ENCODE measurements around the gene MSL2.
"Not testable (repeated sequence)": the region's sequence is repeated elsewhere in the genome, so short reads cannot be mapped to it uniquely, and the experiment has no call there.

MSL2 gene

DNA sequence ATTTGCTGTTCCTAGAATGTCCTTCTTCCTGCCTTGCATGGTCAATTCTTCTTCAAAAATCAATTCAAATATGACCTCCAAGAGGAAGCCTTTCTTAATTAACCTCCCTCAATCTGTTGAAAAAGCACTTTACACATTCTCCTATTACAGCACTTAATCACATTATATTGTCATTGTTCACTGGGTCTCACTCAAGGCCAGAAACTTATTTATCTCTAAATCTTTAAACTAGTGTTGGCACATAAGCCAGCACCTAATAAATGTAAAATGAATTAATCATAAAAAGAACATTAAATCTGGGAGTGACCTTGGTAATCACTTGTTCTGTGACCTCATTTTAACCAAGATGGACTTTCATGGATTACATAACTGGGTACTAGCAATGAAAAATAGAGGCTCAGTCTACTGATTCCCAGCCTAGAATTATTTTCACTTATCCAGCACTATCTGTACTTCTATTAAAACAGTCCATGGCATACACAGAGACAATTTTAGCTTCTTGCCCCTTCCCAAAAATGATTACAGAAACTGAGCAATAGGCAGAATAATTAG lies 22.1 kb downstream of the MSL2 start:
- Mint-ChIP-seq H3K27ac (no peak overlapping the region), H3K27me3 (no peaks in the 10 kb centered on the region), H3K4me1 (peaks cover 24% of the 10 kb centered on the region), H3K9me3 (no peaks in the 10 kb centered on the region), H3K4me3 (no peak overlapping the region), H3K36me3 (no peaks in the 10 kb centered on the region)
- no peak for ATAC-seq

DNA sequence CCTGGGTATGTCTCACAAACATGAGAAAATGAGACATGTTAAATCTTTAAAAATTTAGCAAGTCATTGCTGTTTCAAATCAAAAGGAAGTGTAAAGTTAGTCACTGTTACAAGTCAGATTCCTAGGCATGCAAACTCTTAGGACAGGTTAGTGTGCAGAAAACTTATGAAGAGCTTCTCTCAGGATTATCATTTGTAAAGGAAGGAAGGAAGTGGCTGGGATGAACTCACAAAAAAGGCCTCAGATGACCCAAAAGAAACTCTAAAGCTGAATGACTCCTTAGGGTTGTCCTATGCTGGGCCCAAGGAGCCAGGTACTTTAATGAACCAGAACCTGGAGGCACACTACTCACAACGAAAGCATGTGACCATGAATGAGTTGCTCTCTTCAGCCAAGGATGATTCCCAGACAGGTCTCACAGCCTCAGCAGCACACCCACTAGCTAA lies 25.0 kb downstream of the MSL2 start:
- peaks cover 25% of the 10 kb centered on the region for H3K4me1 Mint-ChIP-seq
- no peak overlapping the region for H3K4me3 Mint-ChIP-seq
- ATAC-seq, result no peak
- no peaks in the 10 kb centered on the region for H3K9me3 Mint-ChIP-seq
- peaks cover 10% of the 10 kb centered on the region for H3K36me3 Mint-ChIP-seq
- H3K27ac Mint-ChIP-seq, result no peak overlapping the region
- no peaks in the 10 kb centered on the region for H3K27me3 Mint-ChIP-seq

DNA sequence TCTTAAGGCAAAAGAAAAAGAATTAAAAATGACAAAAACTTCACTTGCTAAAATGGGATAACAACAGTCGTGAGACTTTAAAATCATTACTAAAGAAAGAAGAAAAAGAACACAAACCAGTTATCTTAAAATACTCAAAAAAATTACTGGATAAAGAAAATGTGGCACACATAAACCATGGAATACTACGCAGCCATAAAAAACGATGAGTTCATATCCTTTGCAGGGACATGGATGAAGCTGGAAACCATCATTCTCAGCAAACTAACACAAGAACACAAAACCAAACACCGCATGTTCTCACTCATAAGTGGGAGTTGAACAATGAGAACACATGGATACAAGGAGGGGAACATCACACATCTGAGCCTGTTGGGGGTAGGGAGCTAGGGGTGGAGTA lies 27.9 kb downstream of the MSL2 start:
- Mint-ChIP-seq H3K4me1 (peaks cover 44% of the 10 kb centered on the region), H3K36me3 (peaks cover 27% of the 10 kb centered on the region)
- not testable (repeated sequence) for H3K4me3 Mint-ChIP-seq, H3K27ac Mint-ChIP-seq, H3K27me3 Mint-ChIP-seq, H3K9me3 Mint-ChIP-seq, ATAC-seq

DNA sequence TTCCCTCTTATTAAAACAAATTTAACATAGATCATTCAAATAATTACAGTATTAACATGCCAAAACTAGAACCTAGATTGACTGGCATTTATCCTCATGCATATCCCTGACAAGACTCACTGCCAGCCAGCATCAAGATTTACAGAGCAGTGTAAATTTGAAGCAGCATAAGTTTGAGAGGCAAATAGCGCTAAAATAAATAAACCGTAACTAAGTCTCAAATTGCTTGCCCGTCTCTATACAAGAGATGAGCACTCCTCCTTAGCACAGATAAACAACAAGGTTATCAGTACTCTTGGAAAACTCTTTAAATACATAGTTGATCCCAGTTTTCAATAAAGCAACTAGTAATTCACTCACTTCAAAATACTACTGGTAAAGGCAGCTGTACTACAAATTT lies 29.6 kb downstream of the MSL2 start:
- Mint-ChIP-seq H3K9me3 (no peaks in the 10 kb centered on the region), H3K4me3 (no peak overlapping the region), H3K27ac (no peak overlapping the region), H3K4me1 (peaks cover 44% of the 10 kb centered on the region), H3K27me3 (no peaks in the 10 kb centered on the region), H3K36me3 (peaks cover 27% of the 10 kb centered on the region)
- ATAC-seq, result no peak

DNA sequence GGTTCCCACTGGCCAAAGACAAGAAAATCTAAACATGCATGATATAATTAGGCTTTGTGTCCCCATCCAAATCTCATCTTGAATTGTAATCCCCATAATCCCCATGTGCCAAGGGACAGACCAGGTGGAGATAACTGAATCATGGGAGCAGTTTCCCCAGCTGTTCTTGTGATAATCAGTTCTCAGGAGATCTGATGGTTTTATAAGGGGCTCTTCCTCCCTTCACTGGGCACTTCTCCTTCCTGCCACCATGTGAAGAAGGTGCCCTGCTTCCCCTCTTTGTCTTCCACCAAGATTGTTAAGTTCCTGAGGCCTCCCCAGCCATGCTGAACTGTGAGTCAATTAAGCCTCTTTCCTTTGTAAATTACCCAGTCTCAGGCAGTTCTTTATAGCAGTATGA lies 32.5 kb downstream of the MSL2 start:
- Mint-ChIP-seq H3K27ac (peak overlapping the region; percentile 8), H3K4me1 (peaks cover 50% of the 10 kb centered on the region), H3K36me3 (peaks cover 36% of the 10 kb centered on the region)
- not testable (repeated sequence) for H3K9me3 Mint-ChIP-seq, H3K27me3 Mint-ChIP-seq, ATAC-seq, H3K4me3 Mint-ChIP-seq

DNA sequence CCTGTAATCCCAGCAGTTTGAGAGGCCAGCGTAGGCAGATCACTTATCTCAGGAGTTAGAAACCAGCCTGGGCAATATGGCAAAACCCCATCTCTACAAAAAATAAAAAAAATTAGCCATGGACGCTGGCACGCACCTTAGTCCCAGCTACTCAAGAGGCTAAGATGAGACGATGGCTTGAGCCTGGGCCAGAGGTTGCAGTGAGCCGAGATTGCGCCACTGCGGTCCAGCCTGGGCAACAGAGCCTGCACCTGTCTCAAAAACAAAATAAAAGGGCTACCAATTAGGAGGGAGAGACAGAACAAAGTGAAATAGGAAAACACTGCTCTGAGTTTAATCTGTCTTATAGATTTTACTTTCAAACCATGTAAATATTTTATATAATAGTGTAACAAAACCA lies 33.8 kb downstream of the MSL2 start:
- ATAC-seq, result no peak
- Mint-ChIP-seq H3K4me3 (no peak overlapping the region), H3K27ac (no peak overlapping the region), H3K9me3 (peaks cover 3% of the 10 kb centered on the region), H3K4me1 (peaks cover 50% of the 10 kb centered on the region), H3K27me3 (no peaks in the 10 kb centered on the region), H3K36me3 (peaks cover 36% of the 10 kb centered on the region)

DNA sequence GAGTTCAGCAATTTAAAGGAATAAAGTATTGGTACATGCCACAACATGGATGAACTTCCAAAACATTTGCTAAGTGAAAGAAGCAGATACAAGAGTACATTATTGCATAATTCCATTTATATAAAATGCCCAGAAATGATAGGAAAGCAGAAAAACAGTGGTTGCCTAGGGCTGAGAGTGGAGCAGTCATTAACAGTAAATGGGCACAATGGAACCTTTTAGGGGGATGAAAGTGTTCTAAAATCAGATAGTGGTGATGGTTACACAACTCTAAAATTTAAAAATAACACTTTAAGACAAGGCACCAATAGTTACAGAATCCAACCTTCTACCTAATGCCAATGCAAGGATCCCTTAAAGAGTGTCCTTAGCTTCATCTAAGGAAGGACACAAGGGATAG lies 34.6 kb downstream of the MSL2 start:
- Mint-ChIP-seq H3K27me3 (no peaks in the 10 kb centered on the region), H3K4me1 (peaks cover 45% of the 10 kb centered on the region), H3K4me3 (no peak overlapping the region), H3K9me3 (peaks cover 3% of the 10 kb centered on the region), H3K27ac (no peak overlapping the region), H3K36me3 (peaks cover 39% of the 10 kb centered on the region)
- no peak for ATAC-seq

DNA sequence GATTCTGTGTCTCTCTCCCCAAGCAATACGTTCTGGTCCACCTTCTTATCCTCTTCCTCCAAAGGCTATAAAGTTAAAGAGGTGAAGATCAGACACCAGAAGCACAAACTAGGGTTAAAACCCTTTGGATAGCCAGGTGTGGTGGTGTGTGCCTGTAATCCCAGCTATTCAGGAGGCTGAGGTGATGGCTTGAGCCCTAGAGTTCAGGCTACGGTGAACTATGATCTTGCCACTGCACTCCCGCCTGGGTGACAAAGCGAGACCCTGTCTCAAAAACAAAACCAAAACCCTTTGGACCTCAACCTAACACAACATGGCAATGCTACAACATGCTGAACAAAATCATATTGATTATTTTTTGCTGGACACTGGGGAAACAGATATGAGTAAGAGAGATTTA lies 43.2 kb downstream of the MSL2 start:
- Mint-ChIP-seq H3K36me3 (peaks cover 39% of the 10 kb centered on the region), H3K4me1 (peaks cover 79% of the 10 kb centered on the region), H3K9me3 (no peaks in the 10 kb centered on the region), H3K27me3 (no peaks in the 10 kb centered on the region), H3K27ac (no peak overlapping the region), H3K4me3 (no peak overlapping the region)
- ATAC-seq, result no peak

DNA sequence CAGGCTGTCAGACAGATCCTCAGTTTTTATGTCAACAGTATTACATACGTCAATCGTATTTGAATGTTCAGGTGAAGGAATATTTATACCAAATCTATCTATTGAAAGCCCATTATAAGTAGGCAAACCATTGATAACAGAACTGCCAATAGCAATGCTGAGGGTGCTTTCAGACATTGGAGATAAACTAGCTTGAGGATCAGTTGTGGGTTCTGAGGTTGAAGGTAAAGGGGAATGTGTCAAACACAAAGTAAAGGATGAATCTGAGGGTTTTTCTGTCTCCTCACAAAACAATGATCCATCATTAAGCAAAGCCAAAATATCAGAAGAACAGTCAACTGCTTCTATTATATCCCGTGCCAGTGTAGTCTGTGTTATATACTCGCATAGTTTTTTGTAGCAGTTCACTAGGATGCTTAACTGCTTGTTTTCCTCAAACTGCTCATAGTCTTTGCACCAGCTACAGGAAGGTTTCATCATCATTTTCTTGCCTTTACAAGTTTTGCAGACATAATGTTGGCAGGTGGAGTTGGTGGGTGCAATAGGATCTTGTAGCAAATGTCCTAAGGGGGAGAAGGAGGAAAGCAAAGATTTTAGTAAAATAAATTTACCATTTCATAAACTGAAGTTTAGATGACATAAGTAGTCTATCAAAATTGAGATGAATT lies 43.8 kb downstream of the MSL2 start:
- no peak for ATAC-seq
- Mint-ChIP-seq H3K27me3 (no peaks in the 10 kb centered on the region), H3K4me3 (no peak overlapping the region), H3K4me1 (peaks cover 73% of the 10 kb centered on the region), H3K27ac (no peak overlapping the region), H3K36me3 (peaks cover 36% of the 10 kb centered on the region), H3K9me3 (no peaks in the 10 kb centered on the region)

DNA sequence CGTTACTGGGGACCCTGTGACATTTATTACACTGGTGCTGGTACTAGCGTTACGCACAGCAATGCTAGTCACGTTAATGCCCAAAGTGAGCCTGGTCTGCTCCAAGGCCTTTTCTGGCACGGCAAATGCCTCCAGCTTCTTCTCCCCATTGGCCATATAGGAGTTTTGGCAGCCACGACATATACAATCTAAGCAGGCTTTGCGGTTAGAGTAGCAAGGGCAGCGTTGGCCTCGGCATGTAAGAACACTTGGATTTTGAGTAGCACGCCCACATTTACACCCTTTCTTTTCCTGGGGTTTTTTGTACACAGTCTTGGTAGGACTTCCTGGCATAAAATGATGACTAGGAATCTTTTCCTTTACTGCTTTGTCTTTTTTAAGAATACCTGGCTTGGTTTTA lies 44.9 kb downstream of the MSL2 start:
- Mint-ChIP-seq H3K36me3 (peaks cover 34% of the 10 kb centered on the region), H3K9me3 (no peaks in the 10 kb centered on the region), H3K27ac (no peak overlapping the region), H3K4me1 (peaks cover 69% of the 10 kb centered on the region), H3K27me3 (no peaks in the 10 kb centered on the region), H3K4me3 (no peak overlapping the region)
- ATAC-seq, result no peak

DNA sequence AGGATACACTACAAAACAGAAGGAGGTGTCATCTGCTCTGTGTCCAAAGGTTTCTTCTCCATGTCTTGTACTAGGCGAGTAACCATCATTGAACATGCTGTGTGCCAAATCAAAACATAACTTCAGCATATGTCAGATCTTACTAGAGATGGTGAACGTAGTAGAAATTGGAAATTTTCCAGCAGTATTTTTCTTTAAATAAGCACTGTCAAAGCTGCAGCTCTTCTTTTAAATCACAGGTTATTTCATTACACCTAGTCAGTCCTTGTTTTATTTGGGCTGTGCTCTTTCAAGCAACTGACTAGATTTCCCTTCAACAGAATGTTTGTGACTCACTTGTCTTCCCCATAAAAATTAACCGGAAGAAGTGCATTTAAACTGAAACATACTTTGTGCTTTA lies 46.5 kb downstream of the MSL2 start:
- H3K4me3 Mint-ChIP-seq, result peak overlapping the region; percentile 5
- H3K36me3 Mint-ChIP-seq, result peaks cover 34% of the 10 kb centered on the region
- ATAC-seq, result no peak

DNA sequence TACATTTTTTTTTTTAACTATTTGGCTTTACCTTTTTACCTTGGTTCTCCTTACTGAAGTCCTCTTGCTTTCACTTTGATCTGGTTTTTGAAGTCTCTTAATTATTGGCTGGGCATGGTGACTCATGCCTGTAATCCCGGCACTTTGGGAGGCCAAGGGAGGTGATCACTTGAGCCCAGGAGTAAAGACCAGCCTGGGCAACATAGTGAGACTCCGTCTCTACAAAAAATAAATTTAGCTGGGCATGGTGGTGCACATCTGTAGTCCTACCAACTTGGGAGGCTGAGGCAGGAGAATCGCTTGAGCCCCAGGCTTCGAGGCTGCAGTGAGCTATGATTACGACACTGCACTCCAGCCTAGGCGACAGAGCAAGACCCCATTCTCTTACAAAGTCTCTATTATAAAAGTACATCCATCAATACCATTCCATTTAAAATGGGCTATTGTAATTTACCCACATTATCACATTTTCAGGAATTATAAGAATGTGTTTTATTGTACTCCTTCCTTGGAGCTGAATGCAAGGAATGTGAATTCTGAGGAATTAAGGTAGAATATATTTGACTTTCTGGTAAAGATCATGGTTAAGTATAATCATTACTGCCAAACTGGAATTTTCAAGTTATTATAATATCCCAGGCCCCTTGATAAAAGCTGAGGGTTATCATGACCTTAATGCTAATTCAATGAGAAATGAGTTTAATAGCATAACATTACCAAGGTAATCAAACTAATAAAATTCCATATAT lies 49.0 kb downstream of the MSL2 start:
- ATAC-seq, result no peak
- Mint-ChIP-seq H3K27me3 (no peaks in the 10 kb centered on the region), H3K4me1 (peaks cover 39% of the 10 kb centered on the region), H3K4me3 (no peak overlapping the region), H3K9me3 (no peaks in the 10 kb centered on the region), H3K27ac (no peak overlapping the region), H3K36me3 (peaks cover 22% of the 10 kb centered on the region)

More for the DNA sequence above, 46.5 kb downstream of the MSL2 start:
- Mint-ChIP-seq H3K27me3 (no peaks in the 10 kb centered on the region), H3K27ac (peak overlapping the region; percentile 53), H3K4me1 (peaks cover 59% of the 10 kb centered on the region), H3K9me3 (no peaks in the 10 kb centered on the region)

DNA sequence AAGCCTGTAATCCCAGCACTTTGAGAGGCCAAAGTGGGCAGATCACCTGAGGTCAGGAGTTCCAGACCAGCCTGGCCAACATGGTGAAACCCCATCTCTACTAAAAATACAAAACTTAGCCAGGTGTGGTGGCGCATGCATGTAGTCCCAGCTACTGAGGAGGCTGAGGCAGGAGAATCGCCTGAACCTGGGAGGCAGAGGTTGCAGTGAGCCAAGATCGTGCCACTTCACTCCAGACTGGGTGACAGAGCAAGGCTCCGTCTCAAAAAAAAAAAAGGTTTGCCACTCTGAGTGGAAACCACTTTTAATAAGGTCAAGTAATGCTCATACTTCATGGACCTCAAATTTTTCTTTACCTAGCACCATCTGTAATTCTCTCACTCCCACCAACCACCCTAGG lies 51.7 kb downstream of the MSL2 start:
- not testable (repeated sequence) for H3K27me3 Mint-ChIP-seq, H3K9me3 Mint-ChIP-seq, H3K27ac Mint-ChIP-seq, H3K4me3 Mint-ChIP-seq, ATAC-seq, H3K36me3 Mint-ChIP-seq
- H3K4me1 Mint-ChIP-seq, result peaks cover 21% of the 10 kb centered on the region

DNA sequence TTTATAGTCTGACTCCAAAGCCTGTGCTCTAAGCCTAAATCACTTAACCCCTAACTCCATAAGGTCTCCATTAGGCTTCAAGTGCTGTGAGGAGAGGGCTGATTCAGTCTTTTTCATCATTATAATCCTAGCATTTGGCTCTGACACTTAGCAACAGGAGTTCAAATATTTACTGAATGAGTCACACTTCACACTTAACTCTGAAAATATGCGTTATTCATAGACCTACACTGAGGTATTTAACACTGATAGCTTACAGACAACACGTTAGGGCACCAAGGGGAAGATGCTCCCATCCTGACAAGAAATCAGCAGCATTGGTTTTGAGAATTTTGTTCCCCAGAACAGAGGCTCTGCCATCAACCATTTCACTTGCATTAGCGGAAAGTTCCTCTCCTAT lies 53.5 kb downstream of the MSL2 start:
- H3K4me3 Mint-ChIP-seq, result no peak overlapping the region
- H3K27me3 Mint-ChIP-seq, result no peaks in the 10 kb centered on the region
- no peaks in the 10 kb centered on the region for H3K36me3 Mint-ChIP-seq
- H3K9me3 Mint-ChIP-seq, result no peaks in the 10 kb centered on the region
- peaks cover 13% of the 10 kb centered on the region for H3K4me1 Mint-ChIP-seq
- no peak for ATAC-seq
- H3K27ac Mint-ChIP-seq, result no peak overlapping the region

DNA sequence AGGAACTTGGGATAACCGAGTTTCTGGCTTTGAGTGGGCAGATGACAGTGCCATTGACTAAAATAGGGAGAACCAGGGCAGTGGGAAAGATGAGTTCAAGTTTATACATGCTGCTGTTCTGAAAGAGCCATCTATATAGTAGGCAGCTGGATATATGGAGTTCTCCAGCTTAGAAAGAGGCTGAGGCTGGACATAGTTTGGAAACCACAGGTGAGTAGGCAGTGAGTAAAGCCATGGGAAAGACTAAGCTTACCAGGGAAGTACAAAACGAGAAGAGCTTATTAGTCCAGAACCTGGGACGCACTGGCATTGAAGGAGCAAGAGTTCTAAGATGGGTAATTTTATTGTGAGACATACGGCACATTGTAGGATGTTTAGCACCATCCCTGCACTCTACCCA lies 54.2 kb downstream of the MSL2 start:
- Mint-ChIP-seq H3K27ac (peak overlapping the region; percentile 4), H3K4me3 (no peak overlapping the region), H3K9me3 (no peaks in the 10 kb centered on the region), H3K36me3 (no peaks in the 10 kb centered on the region), H3K27me3 (no peaks in the 10 kb centered on the region), H3K4me1 (peaks cover 13% of the 10 kb centered on the region)
- no peak for ATAC-seq

DNA sequence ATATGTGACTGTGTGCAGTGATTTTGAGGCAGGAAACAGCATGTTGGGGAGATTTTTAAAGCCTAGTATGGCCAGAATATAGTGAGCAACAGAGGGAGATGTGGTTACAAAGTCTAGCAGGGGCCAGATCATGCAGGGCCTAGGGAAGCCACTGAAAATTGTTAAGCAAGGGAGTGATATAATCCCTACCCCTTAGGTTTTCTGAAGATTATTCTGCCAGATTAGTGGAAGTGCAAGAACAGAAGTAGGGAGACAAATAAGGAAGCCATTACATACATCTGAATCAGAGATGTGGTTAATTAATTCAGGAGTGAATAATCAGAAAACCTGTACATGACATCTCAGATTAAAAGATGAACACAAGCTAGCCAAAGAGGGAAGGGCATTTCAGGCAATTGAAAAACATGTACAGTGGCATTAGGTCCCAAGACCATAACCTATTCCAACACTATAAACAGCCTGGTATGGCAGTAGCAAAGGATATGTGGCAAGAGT lies 54.8 kb downstream of the MSL2 start:
- no peaks in the 10 kb centered on the region for H3K36me3 Mint-ChIP-seq
- no peaks in the 10 kb centered on the region for H3K27me3 Mint-ChIP-seq
- H3K27ac Mint-ChIP-seq, result peak overlapping the region; percentile 4
- H3K4me1 Mint-ChIP-seq, result peaks cover 11% of the 10 kb centered on the region
- H3K4me3 Mint-ChIP-seq, result no peak overlapping the region
- ATAC-seq, result no peak
- H3K9me3 Mint-ChIP-seq, result no peaks in the 10 kb centered on the region

Measured in stimulated activated memory B cell treated with anti-CD40 and anti-IgM and Interleukin-4, amounts not matched to agents 10 μg/mL and 1 μg/mL and 100 μg/mL, for 72 hours (primary cell).